Measurements from ENCODE around the gene NAALADL2.

NAALADL2 gene

GRCh38 chr3:175001091-175001490 is 142.0 kb downstream of the NAALADL2 start:
- no peak for DNase-seq

GRCh38 chr3:175002732-175003143 is 143.6 kb downstream of the NAALADL2 start:
- no peak for DNase-seq

GRCh38 chr3:175003590-175003989 is 144.5 kb downstream of the NAALADL2 start:
- DNase-seq = no peak

GRCh38 chr3:175005193-175005592 is 146.1 kb downstream of the NAALADL2 start:
- no peak for DNase-seq

GRCh38 chr3:175005881-175006280 is 146.7 kb downstream of the NAALADL2 start:
- no peak for DNase-seq

GRCh38 chr3:175007306-175007705 is 148.2 kb downstream of the NAALADL2 start:
- DNase-seq = no peak

GRCh38 chr3:175009295-175009694 is 150.2 kb downstream of the NAALADL2 start:
- no peak for DNase-seq

GRCh38 chr3:175015056-175015635 is 156.0 kb downstream of the NAALADL2 start:
- DNase-seq = peak; percentile 36

GRCh38 chr3:175018946-175019727 is 160.0 kb downstream of the NAALADL2 start:
- no peak for DNase-seq

- DNase-seq = no peak
Measured at GRCh38 chr3:175020101-175020500, 161.0 kb downstream of the NAALADL2 start.

- DNase-seq = no peak
Measured at GRCh38 chr3:175029828-175030227, 170.7 kb downstream of the NAALADL2 start.

- no peak for DNase-seq
Measured at GRCh38 chr3:175039875-175040274, 180.7 kb downstream of the NAALADL2 start.

GRCh38 chr3:175041369-175041768 is 182.2 kb downstream of the NAALADL2 start:
- DNase-seq = no peak

GRCh38 chr3:175046601-175047000 is 187.5 kb downstream of the NAALADL2 start:
- DNase-seq = no peak

GRCh38 chr3:175047786-175048185 is 188.7 kb downstream of the NAALADL2 start:
- DNase-seq = no peak

- DNase-seq = no peak
Measured at GRCh38 chr3:175057401-175057800, 198.3 kb downstream of the NAALADL2 start.

- DNase-seq = no peak
Measured at GRCh38 chr3:175059788-175060187, 200.7 kb downstream of the NAALADL2 start.

- no peak for DNase-seq
Measured at GRCh38 chr3:175065497-175065896, 206.4 kb downstream of the NAALADL2 start.

GRCh38 chr3:175066617-175067415 is 207.7 kb downstream of the NAALADL2 start:
- no peak for DNase-seq

GRCh38 chr3:175068587-175068986 is 209.5 kb downstream of the NAALADL2 start:
- DNase-seq = no peak

- no peak for DNase-seq
Measured at GRCh38 chr3:175070946-175071345, 211.8 kb downstream of the NAALADL2 start.

- no peak for DNase-seq
Measured at GRCh38 chr3:175073219-175073905, 214.2 kb downstream of the NAALADL2 start.

GRCh38 chr3:175075269-175075668 is 216.1 kb downstream of the NAALADL2 start:
- no peak for DNase-seq
